T-helper 1 cell treated with Interleukin-12 subunit alpha and Interleukin-12 subunit beta and Interleukin-4 antibody, amounts not matched to agents 30 μg/mL and 1 μg/mL, for 36 hours (primary cell): ENCODE measurements around the gene ADGRE2.

Experiments used
- H3K27ac Mint-ChIP-seq: one replicate; pipeline ENCODE4 v1.8.0; 2021; ENCODE audit warnings: mild to moderate bottlenecking, mixed read lengths
- H3K27me3 Mint-ChIP-seq: one replicate; pipeline ENCODE4 v1.8.0; 2021; ENCODE audit warnings: low read depth, mixed read lengths
- H3K36me3 Mint-ChIP-seq: one replicate; pipeline ENCODE4 v1.8.0; 2021; ENCODE audit warnings: low read depth, mixed read lengths
- H3K4me1 Mint-ChIP-seq: one replicate; pipeline ENCODE4 v1.8.0; 2021; ENCODE audit warnings: low read depth, mixed read lengths
- H3K4me3 Mint-ChIP-seq: one replicate; pipeline ENCODE4 v1.8.0; 2021; ENCODE audit warnings: mild to moderate bottlenecking, moderate library complexity, mixed read lengths
- H3K9me3 Mint-ChIP-seq: one replicate; pipeline ENCODE4 v1.8.0; 2021; ENCODE audit warnings: mixed read lengths

The ADGRE2 gene

DNA sequence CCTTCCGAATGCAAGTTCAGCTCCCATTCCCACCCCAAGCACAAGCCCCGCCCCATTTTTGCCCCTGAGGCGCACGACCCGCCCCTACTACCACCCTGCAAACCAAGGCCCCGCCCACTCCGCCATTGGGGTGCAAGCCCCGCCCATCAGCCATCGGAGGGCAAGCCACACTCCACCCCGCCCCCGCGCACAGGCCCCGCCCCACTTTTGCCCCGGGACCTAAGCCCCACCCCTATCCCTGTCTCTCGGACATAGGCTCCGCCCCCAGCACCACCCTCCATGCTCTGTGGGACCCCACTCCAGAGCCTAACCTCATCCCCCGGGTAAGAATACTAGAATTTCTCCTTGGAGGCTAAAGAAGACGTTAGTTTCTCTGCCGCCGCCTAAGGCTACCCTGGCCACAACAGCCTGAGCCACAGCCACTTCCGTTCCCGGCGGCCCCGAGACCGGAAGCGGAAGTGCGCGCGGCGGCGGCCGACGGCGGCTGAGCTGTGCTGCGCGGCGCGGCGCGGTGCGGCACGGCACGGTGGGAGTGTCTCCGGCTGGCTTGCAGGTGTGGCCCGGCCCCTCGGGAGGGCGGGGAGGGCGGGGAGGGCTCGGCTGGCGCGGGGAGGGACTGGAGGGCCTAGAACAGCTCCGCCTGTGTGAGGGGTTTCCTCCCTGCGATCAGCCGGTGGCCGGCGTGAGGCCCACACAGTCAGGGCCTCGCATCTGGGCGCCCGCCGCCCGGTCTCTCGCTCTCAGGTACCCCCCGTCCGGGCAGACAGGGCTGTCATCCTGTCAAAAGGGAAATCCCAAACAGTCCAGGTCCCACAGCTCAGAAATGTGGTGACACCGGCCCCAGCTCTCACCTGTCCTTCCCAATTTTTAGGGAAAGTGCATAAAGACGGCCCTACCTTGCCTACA lies 88.5 kb downstream of the ADGRE2 start, which contains the start of gene ZNF333:
ZNF333 (plus strand) TSS at position 451 of the 906 bp plus-strand sequence. CDS start 3,444 bp downstream, outside the sequence.
- H3K4me3 Mint-ChIP-seq = peak within 1 kb of the TSS; percentile 96
- H3K36me3 Mint-ChIP-seq = peaks cover 2% of the 10 kb centered on the region
- H3K4me1 Mint-ChIP-seq = peaks cover 6% of the 10 kb centered on the region
- H3K27ac Mint-ChIP-seq = peak within 1 kb of the TSS; percentile 100
- no peaks in the 10 kb centered on the region for H3K9me3 Mint-ChIP-seq
- peaks cover 4% of the 10 kb centered on the region for H3K27me3 Mint-ChIP-seq

DNA sequence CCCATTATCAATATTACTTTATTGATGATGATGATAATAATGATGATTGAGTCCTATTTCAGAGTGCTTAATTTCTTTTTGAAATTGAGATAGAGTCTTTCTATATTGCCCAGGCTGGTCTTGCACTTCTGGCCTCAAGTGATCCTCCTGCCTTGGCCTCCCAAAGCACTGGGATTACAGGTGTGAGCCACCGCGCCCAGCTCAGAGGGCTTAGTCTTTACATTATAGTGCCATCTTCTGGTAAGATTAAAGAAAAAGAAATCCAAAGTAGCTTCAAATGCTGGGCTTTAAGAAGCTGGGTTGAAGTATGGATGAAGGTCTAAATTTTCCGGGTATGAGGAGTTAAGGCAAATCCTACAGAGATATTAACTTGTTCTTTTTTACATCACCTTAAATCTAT lies 91.9 kb downstream of the ADGRE2 start:
- H3K4me3 Mint-ChIP-seq = no peak overlapping the region
- H3K27me3 Mint-ChIP-seq = peaks cover 7% of the 10 kb centered on the region
- H3K36me3 Mint-ChIP-seq = no peaks in the 10 kb centered on the region
- peaks cover 6% of the 10 kb centered on the region for H3K4me1 Mint-ChIP-seq
- H3K27ac Mint-ChIP-seq = no peak overlapping the region
- H3K9me3 Mint-ChIP-seq = no peaks in the 10 kb centered on the region

DNA sequence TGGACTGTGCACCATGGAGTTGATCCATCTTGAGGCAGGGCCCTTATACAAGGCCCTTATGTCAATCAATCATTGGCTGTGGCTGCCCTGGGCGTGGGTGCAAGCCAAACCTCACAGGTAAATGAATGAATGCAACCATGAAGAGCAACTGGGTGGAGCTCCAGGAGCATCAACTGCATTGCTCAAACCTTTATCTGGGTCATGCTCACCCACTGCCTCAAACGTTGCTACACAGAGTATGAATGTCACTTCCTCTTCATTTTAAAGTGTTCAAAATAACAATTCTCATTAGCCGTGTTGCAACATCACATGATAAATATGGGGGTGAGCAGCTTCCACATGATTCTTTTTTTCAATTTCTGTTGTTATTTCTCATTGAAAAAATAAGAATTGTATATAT lies 94.9 kb downstream of the ADGRE2 start:
- Mint-ChIP-seq H3K27ac (no peak overlapping the region), H3K27me3 (peaks cover 7% of the 10 kb centered on the region), H3K36me3 (no peaks in the 10 kb centered on the region), H3K9me3 (no peaks in the 10 kb centered on the region), H3K4me3 (no peak overlapping the region), H3K4me1 (no peaks in the 10 kb centered on the region)
